IMR-90 (cell line): ENCODE data around the gene RBMS3. TPM values are rescaled to one million over a fixed set of nuclear protein-coding genes. Genes with fewer than 3 reads are reported as not detected.

Experiments used
- ATAC-seq: fragments of 200-7000 bp; cut with Tn5 transposase; 2 replicates; pipeline ENCODE4 v1.9.1; 2020; ENCODE audit warnings: low read depth, mild to moderate bottlenecking, moderate library complexity
- BruUV-seq: library from RNA; stranded (reverse); fragments of 400-500 nt; replicated peaks from 2 replicates; lab custom pipeline; 2021; lab: Mats Ljungman, UMichigan
- CTCF ChIA-PET: fragments of 300-600 bp; formaldehyde crosslinking; extraction: SDS; loops from one replicate; lab custom pipeline; 2021; ENCODE audit warnings: antibody characterized with exemption; lab: Yijun Ruan, JAX
- POLR2A ChIA-PET: fragments of 300-600 bp; sonication (Branson Sonifier 250); formaldehyde crosslinking; loops from one replicate; lab custom pipeline; 2022; ENCODE audit warnings: antibody characterized with exemption; ENCODE audit not compliant: unreplicated experiment; lab: Charles Lee
- DNase-seq: peaks from one replicate; pipeline ENCODE4 v3.0.0; 2013
- H2AFZ ChIP-seq: replicated peaks from 2 replicates; pipeline ENCODE3; 2013; ENCODE audit warnings: low read length, mild to moderate bottlenecking; ENCODE audit not compliant: poor library complexity
- H2AK5ac ChIP-seq: 2 replicates; pipeline ENCODE4 v1.6.1; 2013; ENCODE audit warnings: low read depth, low read length, inconsistent platforms
- H2AK9ac ChIP-seq: replicated peaks from 2 replicates; pipeline ENCODE3; 2013; ENCODE audit warnings: mild to moderate bottlenecking, low read depth, low read length, moderate library complexity; ENCODE audit not compliant: poor library complexity
- H2BK120ac ChIP-seq: 2 replicates; pipeline ENCODE4 v1.6.1; 2013; ENCODE audit warnings: low read depth, low read length, inconsistent platforms
- H2BK15ac ChIP-seq: 3 replicates; pipeline ENCODE4 v1.6.1; 2013; ENCODE audit warnings: low read depth, low read length, inconsistent platforms
- H2BK20ac ChIP-seq: 2 replicates; pipeline ENCODE4 v1.6.1; 2013; ENCODE audit warnings: low read depth, mild to moderate bottlenecking, inconsistent platforms, low read length, moderate library complexity
- H2BK5ac ChIP-seq: 2 replicates; pipeline ENCODE4 v1.6.1; 2013; ENCODE audit warnings: mild to moderate bottlenecking, low read depth, low read length, inconsistent platforms; ENCODE audit not compliant: poor library complexity, severe bottlenecking
- H3K14ac ChIP-seq: replicated peaks from 2 replicates; pipeline ENCODE4 v1.6.1; 2013; ENCODE audit warnings: low read depth, low read length, inconsistent platforms
- H3K18ac ChIP-seq: 2 replicates; pipeline ENCODE4 v1.6.1; 2013; ENCODE audit warnings: low read depth, low read length, control low read depth
- H3K23ac ChIP-seq: 2 replicates; pipeline ENCODE4 v1.6.1; 2013; ENCODE audit warnings: low read depth, low read length, inconsistent platforms
- H3K27ac ChIP-seq: 2 replicates; pipeline ENCODE4 v1.5.1; 2013; ENCODE audit warnings: mild to moderate bottlenecking, control low read depth, low read length; ENCODE audit not compliant: insufficient read depth
- H3K27me3 ChIP-seq: 2 replicates; pipeline ENCODE4 v1.6.1; 2013; ENCODE audit warnings: low read length; ENCODE audit not compliant: control insufficient read depth, insufficient read depth
- H3K36me3 ChIP-seq: 2 replicates; pipeline ENCODE4 v1.6.1; 2013; ENCODE audit warnings: low read length, mixed read lengths; ENCODE audit not compliant: control insufficient read depth, insufficient read depth
- H3K4ac ChIP-seq: 2 replicates; pipeline ENCODE4 v1.6.1; 2013; ENCODE audit warnings: low read depth, low read length, inconsistent platforms
- H3K4me1 ChIP-seq: 2 replicates; pipeline ENCODE4 v1.6.1; 2013; ENCODE audit warnings: low read length, mixed read lengths; ENCODE audit not compliant: control insufficient read depth, insufficient read depth
- H3K4me2 ChIP-seq: 2 replicates; pipeline ENCODE4 v1.6.1; 2013; ENCODE audit warnings: low read depth, mild to moderate bottlenecking, control low read depth, low read length, moderate library complexity
- H3K4me3 ChIP-seq: 2 replicates; pipeline ENCODE4 v1.5.1; 2013; ENCODE audit warnings: low read depth, mild to moderate bottlenecking, control low read depth, low read length, moderate library complexity; ENCODE audit not compliant: insufficient read depth
- H3K56ac ChIP-seq: 2 replicates; pipeline ENCODE4 v1.6.1; 2013; ENCODE audit warnings: low read length, inconsistent platforms; ENCODE audit not compliant: insufficient read depth; ENCODE audit errors: extremely low read depth
- H3K79me1 ChIP-seq, 2 experiments: 2 replicates each; pipeline ENCODE4 v1.6.1; 2013; ENCODE audit warnings: low read length in 2 of 2, inconsistent platforms in 1 of 2, low read depth in 1 of 2
- H3K9ac ChIP-seq: 2 replicates; pipeline ENCODE4 v1.6.1; 2013; ENCODE audit warnings: low read depth, low read length, control low read depth
- H3K9me1 ChIP-seq: 2 replicates; pipeline ENCODE4 v1.6.1; 2013; ENCODE audit warnings: low read length, inconsistent platforms; ENCODE audit not compliant: insufficient read depth
- H3K9me3 ChIP-seq: 2 replicates; pipeline ENCODE4 v1.6.1; 2013; ENCODE audit warnings: low read length; ENCODE audit not compliant: control insufficient read depth, insufficient read depth
- H4K20me1 ChIP-seq: 2 replicates; pipeline ENCODE4 v1.6.1; 2013; ENCODE audit warnings: low read length, inconsistent platforms; ENCODE audit not compliant: insufficient read depth
- H4K5ac ChIP-seq: 2 replicates; pipeline ENCODE4 v1.6.1; 2013; ENCODE audit warnings: mild to moderate bottlenecking, low read depth, low read length, control low read depth
- H4K8ac ChIP-seq, 2 experiments: 2 replicates each; pipeline ENCODE4 v1.6.1; 2013; ENCODE audit warnings: low read depth in 2 of 2, low read length in 2 of 2, control low read depth in 1 of 2, inconsistent platforms in 1 of 2
- H4K91ac ChIP-seq: 2 replicates; pipeline ENCODE4 v1.6.1; 2013; ENCODE audit warnings: low read depth, low read length, inconsistent platforms; ENCODE audit not compliant: insufficient read depth
- CEBPB ChIP-seq: IDR thresholded peaks from 2 replicates; pipeline ENCODE4 v1.6.1; 2012; ENCODE audit warnings: low read depth, low read length, improper control_type of control experiment
- CHD1 ChIP-seq: IDR thresholded peaks from 2 replicates; pipeline ENCODE4 v1.6.1; 2012; ENCODE audit warnings: low read depth, low read length, improper control_type of control experiment
- FOS ChIP-seq: fragments of 150-350 bp; IDR thresholded peaks from 2 replicates; pipeline ENCODE4 v1.6.1; 2016; ENCODE audit warnings: low read depth, low read length
- NFE2L2 ChIP-seq: fragments of 150-350 bp; IDR thresholded peaks from 2 replicates; pipeline ENCODE4 v1.6.1; 2016; ENCODE audit warnings: low read depth, mild to moderate bottlenecking, low read length
- dilution Hi-C: fragments of 300-500 bp; cut with HindIII; formaldehyde crosslinking; loops from one replicate; pipeline ENCODE4 v1.14.3; 2018; ENCODE audit warnings: low sequenced_read_pairs; ENCODE audit not compliant: unreplicated experiment
- in situ Hi-C: fragments of 300-500 bp; cut with MboI; formaldehyde crosslinking; loops from 3 replicates; pipeline ENCODE4 v1.14.3; 2019; ENCODE audit warnings: low sequenced_read_pairs, inconsistent platforms, mixed read lengths
- intact Hi-C: fragments of 100-400 bp; cut with micrococcal nuclease; formaldehyde crosslinking; loops from 2 replicates; pipeline ENCODE4 v1.10.0; 2022
- polyA plus RNA-seq, 3 experiments: library from polyadenylated mRNA; depleted of rRNA; stranded (reverse); fragments of >200 nt; gene quantifications; 2 replicates each; pipeline ENCODE4 v1.2.3, GENCODE V29; 2012; ENCODE audit warnings: low replicate concordance in 1 of 3
- total RNA-seq: library from RNA; depleted of rRNA; stranded (reverse); fragments of >200 nt; gene quantifications from 2 replicates; pipeline ENCODE4 v1.2.3, GENCODE V29; 2012

RBMS3 gene
- total and polyA plus RNA-seq, 2 of the 4 experiments (the other 2 are of a cell fraction) = 15.2 to 127 TPM

GRCh38 chr3:29758108-29758433 lies 477.2 kb downstream of the RBMS3 start:
- Histone ChIP-seq H3K9me3 (no peaks in the 10 kb centered on the region), H3K27ac (peak overlapping the region; percentile 73), H3K9me1 (peaks cover 6% of the 10 kb centered on the region), H4K20me1 (no peaks in the 10 kb centered on the region), H3K4me3 (no peak overlapping the region), H2BK120ac (peak overlapping the region; percentile 59), H3K4ac (peak overlapping the region; percentile 47; the same call in 1 of the 2 replicates), H3K23ac (no peak overlapping the region), H2AFZ (no peak overlapping the region), H4K91ac (no peak overlapping the region; the same call in 1 of the 2 replicates), H3K79me1 (peaks cover 8 to 19% of the 10 kb centered on the region in 2 experiments), H2AK5ac (peak overlapping the region; percentile 37; the same call in 1 of the 2 replicates), H2BK20ac (peak overlapping the region; percentile 51; the same call in 1 of the 2 replicates), H3K18ac (peak overlapping the region; percentile 87), H4K5ac (peak overlapping the region; percentile 71; the same call in 1 of the 2 replicates), H3K56ac (no peak overlapping the region), H3K27me3 (no peaks in the 10 kb centered on the region), H3K4me2 (peak overlapping the region; percentile 44; the same call in 1 of the 2 replicates), H3K4me1 (peaks cover 21% of the 10 kb centered on the region), H2BK5ac (peak overlapping the region; percentile 90), H3K36me3 (no peaks in the 10 kb centered on the region), H2AK9ac (no peak overlapping the region), H2BK15ac (no peak overlapping the region; the same call in 2 of the 3 replicates), H3K9ac (no peak overlapping the region; the same call in 1 of the 2 replicates), H3K14ac (peak overlapping the region; percentile 5; the same call in 1 of the 2 replicates), H4K8ac (peak overlapping the region; percentile 29 to 77; a peak in 3 of 4 replicates)
- intact Hi-C loops (loop anchor here (1.0 to 10.0 kb wide), 2 partner anchors 64 to 133 kb away; no protein-coding TSS in a partner anchor), in situ Hi-C loops (no loop called here), dilution Hi-C loops (no loop called here)
- ChIA-PET POLR2A (no interaction called here), CTCF (no interaction called here)
- peak; percentile 40 for ATAC-seq
- TF ChIP-seq FOS = no peak
- TF ChIP-seq NFE2L2 = no peak
- no peak for TF ChIP-seq CEBPB
- no peak for TF ChIP-seq CHD1
- BruUV-seq = no TSS peak
- DNase-seq = no peak
